Adrenal gland (tissue), 5 donors: Measurements from ENCODE around the gene NOS3.
A peak's percentile ranks its signal among the peaks of the same experiment; 100 is the strongest.

Experiments used
- CTCF ChIP-seq, 6 experiments: fragments of 450-650 bp in 4 of 6; fragments of 200-600 bp in 2 of 6; sonication (generic) in 1 of 6; IDR thresholded peaks; 1 replicate in 5 of 6; 2 replicates in 1 of 6; pipeline versions ENCODE4 v1.5.1 to v1.8.0; 2016 to 2021; ENCODE audit warnings: antibody characterized with exemption in 6 of 6, mild to moderate bottlenecking in 2 of 6, moderate library complexity in 1 of 6
- POLR2A ChIP-seq, 2 donors: fragments of 450-650 bp; IDR thresholded peaks; one replicate each; pipeline ENCODE4 v1.6.1; 2017; ENCODE audit warnings: antibody characterized with exemption in 2 of 2, mild to moderate bottlenecking in 2 of 2, moderate library complexity in 1 of 2
- donor health status: DM: no; HTN: no; CAD: no.

GRCh38 chr7:151059367-151060112, 68.7 kb downstream of the NOS3 start, which contains the start of gene SLC4A2:
- TF ChIP-seq CTCF (IDR thresholded peaks at IDR 0.05) (peak in 5 of 6 experiments; percentile 9 to 48 (median 39)), POLR2A (IDR thresholded peaks at IDR 0.05) (peak in 1 of 2 donors; percentile 34)
